ENCODE data around the gene E4F1.

- TF ChIP-seq CBX2 (IDR thresholded peaks at IDR 0.05; ENCODE audit: insufficient read depth, low read length, poor library complexity, severe bottlenecking), result no peak
- no peak for TF ChIP-seq ZBTB34 (CRISPR knock-in tag; IDR thresholded peaks at IDR 0.05)
- TF ChIP-seq POLR2A (conservative IDR thresholded peaks at IDR 0.05), result no peak
- no peak for TF ChIP-seq SIN3A (IDR thresholded peaks at IDR 0.05; ENCODE audit: borderline replicate concordance in 2 of 2, control insufficient read depth in 1 of 2, low read depth in 2 of 2, low read length in 2 of 2)
- no peak for TF ChIP-seq MXI1 (IDR thresholded peaks at IDR 0.05; ENCODE audit: low read depth, low read length)
- no peak for TF ChIP-seq CTCF (IDR thresholded peaks at IDR 0.05 in 2 of 3, conservative IDR thresholded peaks at IDR 0.05 in 1 of 3; ENCODE audit: insufficient read depth in 2 of 3, low read depth in 1 of 3, low read length in 3 of 3)
- no peak for TF ChIP-seq CEBPZ (IDR thresholded peaks at IDR 0.05; ENCODE audit: borderline replicate concordance, low read depth, low read length)
- no peak for TF ChIP-seq MXD1 (CRISPR knock-in tag; IDR thresholded peaks at IDR 0.05; ENCODE audit: borderline replicate concordance, poor library complexity, severe bottlenecking)
- no peak for TF ChIP-seq NONO (IDR thresholded peaks at IDR 0.05; ENCODE audit: low read depth in 2 of 2, low read length in 1 of 2)
- no peak for TF ChIP-seq ARID3B (CRISPR knock-in tag; IDR thresholded peaks at IDR 0.05; ENCODE audit: borderline replicate concordance)
- no peak for TF ChIP-seq EZH2 (IDR thresholded peaks at IDR 0.05; ENCODE audit: borderline replicate concordance, low read depth, low read length)
- no peak for TF ChIP-seq EP300 (IDR thresholded peaks at IDR 0.05; ENCODE audit: low read length)
- TF ChIP-seq ZNF274 (IDR thresholded peaks at IDR 0.05; ENCODE audit: borderline replicate concordance, low read depth, low read length), result no peak
Measured at GRCh38 chr16:2177101-2177500, 46.3 kb upstream of the E4F1 start.

Measured in K562 (cell line).